Non-pigmented ciliary epithelial cell (primary cell): Measurements from ENCODE around the gene ZNHIT3.
"Not testable (repeated sequence)": the region's sequence is repeated elsewhere in the genome, so short reads cannot be mapped to it uniquely, and the experiment has no call there.

Experiments
- DNase-seq: peaks from one replicate; pipeline ENCODE4 v3.0.0-alpha.2; 2010; ENCODE audit warnings: low read depth

ZNHIT3 gene

GRCh38 chr17:36484021-36484420, 2.5 kb upstream of the ZNHIT3 start:
- not testable (repeated sequence) for DNase-seq

GRCh38 chr17:36485027-36485426, 1.5 kb upstream of the ZNHIT3 start:
- DNase-seq = no peak

- DNase-seq = no peak
These were observed 677 bp upstream of the ZNHIT3 start for GRCh38 chr17:36485805-36486203.

- no peak for DNase-seq
These were observed 7.5 kb downstream of the ZNHIT3 start for GRCh38 chr17:36493956-36494355.

- DNase-seq = no peak
These were observed 8.2 kb downstream of the ZNHIT3 start for GRCh38 chr17:36494674-36495073.

GRCh38 chr17:36495076-36495578, 8.6 kb downstream of the ZNHIT3 start:
- DNase-seq = no peak

- no peak for DNase-seq
These were observed 9.7 kb downstream of the ZNHIT3 start for GRCh38 chr17:36496018-36496789.

GRCh38 chr17:36498155-36498554, 11.7 kb downstream of the ZNHIT3 start:
- DNase-seq = no peak

- DNase-seq = no peak
These were observed 12.2 kb downstream of the ZNHIT3 start for GRCh38 chr17:36498560-36499300.

- no peak for DNase-seq
These were observed 14.3 kb downstream of the ZNHIT3 start for GRCh38 chr17:36500745-36501225.

GRCh38 chr17:36501351-36501750, 14.9 kb downstream of the ZNHIT3 start:
- no peak for DNase-seq

GRCh38 chr17:36501963-36502362, 15.5 kb downstream of the ZNHIT3 start:
- DNase-seq = no peak

GRCh38 chr17:36503456-36504155, 17.1 kb downstream of the ZNHIT3 start:
- no peak for DNase-seq

- no peak for DNase-seq
These were observed 17.7 kb downstream of the ZNHIT3 start for GRCh38 chr17:36504156-36504545.

GRCh38 chr17:36505171-36505570, 18.7 kb downstream of the ZNHIT3 start:
- no peak for DNase-seq

GRCh38 chr17:36506249-36506826, 19.9 kb downstream of the ZNHIT3 start:
- no peak for DNase-seq

GRCh38 chr17:36506831-36507230, 20.4 kb downstream of the ZNHIT3 start:
- no peak for DNase-seq

- DNase-seq = no peak
These were observed 20.8 kb downstream of the ZNHIT3 start for GRCh38 chr17:36507266-36507665.

GRCh38 chr17:36508439-36508838, 22.0 kb downstream of the ZNHIT3 start:
- not testable (repeated sequence) for DNase-seq

- DNase-seq = no peak
These were observed 22.9 kb downstream of the ZNHIT3 start for GRCh38 chr17:36509272-36509985.

GRCh38 chr17:36510636-36511035, 24.2 kb downstream of the ZNHIT3 start:
- no peak for DNase-seq
